ENCODE results near the gene GNAI2. TPM values are rescaled to one million over a fixed set of nuclear protein-coding genes. Genes with fewer than 3 reads are reported as not detected.
A peak's percentile ranks its signal among the peaks of the same experiment; 100 is the strongest.

The GNAI2 gene
- total and polyA plus RNA-seq, 12 donors = 109 to 275 (median 166) TPM

- Histone ChIP-seq H3K4me3 (no peak overlapping the region), H3K27me3 (no peaks in the 10 kb centered on the region), H3K9me3 (replicated peaks in 1 of 3) (no peaks in the 10 kb centered on the region), H3K4me1 (replicated peaks in 1 of 2) (peaks cover 0 to 4% of the 10 kb centered on the region in 2 donors), H3K36me3 (replicated peaks in 1 of 2) (no peaks in the 10 kb centered on the region), H3K27ac (no peak overlapping the region)
- DNase-seq = no peak
- intact Hi-C loops (cut with DNase I) = no loop called here
- TF ChIP-seq POLR2A (IDR thresholded peaks at IDR 0.05) (no peak), CTCF (IDR thresholded peaks at IDR 0.05) (no peak)
- 69 to 88% (median 73%) methylated on average over 4 to 12 of the region's 12 CpGs for WGBS, 4 donors
Observed at GRCh38 chr3:50221411-50222168, 14.4 kb upstream of the GNAI2 start.

GRCh38 chr3:50222169-50222528, 13.9 kb upstream of the GNAI2 start:
- 60 to 100% (median 70%) methylated on average over 1 of the region's 1 CpG for WGBS, 4 donors
- Histone ChIP-seq H3K27me3 (no peaks in the 10 kb centered on the region), H3K9me3 (replicated peaks in 1 of 3) (no peaks in the 10 kb centered on the region), H3K27ac (no peak overlapping the region), H3K36me3 (replicated peaks in 1 of 2) (no peaks in the 10 kb centered on the region), H3K4me3 (no peak overlapping the region), H3K4me1 (replicated peaks in 1 of 2) (peaks cover 0 to 9% of the 10 kb centered on the region in 2 donors)
- no peak for TF ChIP-seq POLR2A (IDR thresholded peaks at IDR 0.05)
- TF ChIP-seq CTCF (IDR thresholded peaks at IDR 0.05) = no peak
- DNase-seq = no peak
- intact Hi-C loops (cut with DNase I) = no loop called here

- DNase-seq = no peak
- intact Hi-C loops (cut with DNase I) = loop anchor here (2.0 to 5.0 kb wide), 2 partner anchors 32 to 48 kb away; no protein-coding TSS in a partner anchor
- TF ChIP-seq CTCF (IDR thresholded peaks at IDR 0.05) = no peak
- no peak for TF ChIP-seq POLR2A (IDR thresholded peaks at IDR 0.05)
- Histone ChIP-seq H3K9me3 (replicated peaks in 1 of 3) (no peaks in the 10 kb centered on the region), H3K36me3 (replicated peaks in 1 of 2) (no peaks in the 10 kb centered on the region), H3K27ac (no peak overlapping the region), H3K4me1 (replicated peaks in 1 of 2) (peaks cover 0 to 16% of the 10 kb centered on the region in 2 donors), H3K4me3 (no peak overlapping the region), H3K27me3 (no peaks in the 10 kb centered on the region)
- WGBS, 4 donors = 57 to 65% (median 61%) methylated on average over 5 of the region's 5 CpGs
Observed at GRCh38 chr3:50224639-50225038, 11.4 kb upstream of the GNAI2 start.

- DNase-seq = peak in 5 of 7 donors; percentile 45 to 71 (median 59)
- Histone ChIP-seq H3K4me3 (peak overlapping the region in 2 of 4 donors; percentile 69 to 82), H3K36me3 (replicated peaks in 1 of 2) (no peaks in the 10 kb centered on the region), H3K4me1 (replicated peaks in 1 of 2) (peaks cover 0 to 16% of the 10 kb centered on the region in 2 donors), H3K27me3 (no peaks in the 10 kb centered on the region), H3K27ac (peak overlapping the region in 2 of 5 donors; percentile 48 to 49), H3K9me3 (replicated peaks in 1 of 3) (no peaks in the 10 kb centered on the region)
- TF ChIP-seq POLR2A (IDR thresholded peaks at IDR 0.05) (no peak), CTCF (IDR thresholded peaks at IDR 0.05) (no peak)
- intact Hi-C loops (cut with DNase I) = loop anchor here (1.0 to 5.0 kb wide), 4 partner anchors 19 to 45 kb away; no protein-coding TSS in a partner anchor
- 0 to 2% (median 0%) methylated on average over 32 to 40 of the region's 40 CpGs; no CpG with 5 or more reads in 1 of the 4 donors for WGBS, 4 donors
Observed at GRCh38 chr3:50226888-50227389, 9.1 kb upstream of the GNAI2 start.

All from adrenal gland (tissue), 12 donors.